ENCODE data around the gene RTN4RL2. TPM values are rescaled to one million over a fixed set of nuclear protein-coding genes. Genes with fewer than 3 reads are reported as not detected.

The RTN4RL2 gene
- under 0.01 TPM in 1 of 2 replicates, not detected in the other for total RNA-seq

GRCh38 chr11:57460022-57460757, at the start of gene RTN4RL2:
RTN4RL2 (plus strand) TSS chr11:57460528; CDS start chr11:57460866, 338 bp downstream.

GRCh38 chr11:57426929-57427726, 33.2 kb upstream of the RTN4RL2 start, which contains the start of gene SLC43A3:
SLC43A3 (minus strand) TSS chr11:57427121; CDS start chr11:57426172, 949 bp downstream.

DNA sequence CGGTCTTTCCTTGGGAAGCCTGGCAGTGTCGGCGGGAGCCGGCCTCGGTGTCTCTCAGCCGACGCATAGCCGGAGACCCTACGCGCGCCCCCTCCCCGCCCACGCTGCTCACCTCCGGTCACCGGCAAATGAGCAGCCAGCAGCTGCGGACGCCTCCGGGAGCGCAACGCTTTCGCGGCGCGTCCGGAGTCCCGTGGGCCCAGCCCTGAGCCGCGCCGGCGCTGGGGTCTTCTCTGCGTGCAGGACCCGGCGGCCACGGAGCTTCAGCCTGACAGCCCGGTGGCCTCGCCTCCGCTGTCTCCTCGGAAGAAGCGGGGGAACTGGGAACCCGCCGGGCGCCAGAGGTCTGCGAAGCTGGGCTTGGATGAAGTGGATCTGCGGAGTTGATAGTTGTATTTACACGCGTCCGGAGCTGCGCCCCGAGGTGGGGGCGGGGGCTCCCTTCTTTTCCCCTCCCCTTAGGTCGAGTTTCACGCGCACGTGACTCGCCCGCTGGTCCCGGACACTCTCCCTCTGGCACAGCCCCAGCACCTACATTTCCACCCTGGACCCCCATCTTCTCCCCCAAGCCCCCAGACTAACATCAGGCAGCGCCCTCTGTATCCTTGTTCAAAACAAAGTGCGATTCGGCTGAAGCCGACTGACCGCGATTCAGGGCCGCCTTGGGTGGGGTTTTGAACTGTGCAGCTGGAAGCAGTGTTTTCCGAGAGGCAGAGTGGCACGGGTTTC, 55.2 kb downstream of the RTN4RL2 start, which contains the start of gene SLC43A1:
TSS of gene SLC43A1 (minus strand) at position 371 of the 729 bp plus-strand sequence. CDS start 1,591 bp downstream, outside the sequence.

Other genes with a start within 250 kb of the RTN4RL2 start
- under 0.01 TPM in 2 replicates for gene APLNR, start 223.3 kb upstream of the RTN4RL2 start, total RNA-seq
- 68.3 and 78.1 TPM in 2 replicates for gene TNKS1BP1, start 135.6 kb upstream of the RTN4RL2 start, total RNA-seq
- 95.3 and 97.3 TPM in 2 replicates for gene SSRP1, start 124.6 kb upstream of the RTN4RL2 start, total RNA-seq
- gene P2RX3, start 122.2 kb upstream of the RTN4RL2 start, total RNA-seq, result not detected in 2 replicates
- not detected in 2 replicates for gene PRG3, start 79.4 kb upstream of the RTN4RL2 start, total RNA-seq
- gene PRG2, start 69.9 kb upstream of the RTN4RL2 start, total RNA-seq, result 0.27 TPM in 1 of 2 replicates, not detected in the other
- 30.2 and 32.1 TPM in 2 replicates for gene SLC43A3, start 33.4 kb upstream of the RTN4RL2 start, total RNA-seq
- 10.6 and 11.7 TPM in 2 replicates for gene SLC43A1, start 55.2 kb downstream of the RTN4RL2 start, total RNA-seq
- 37.5 and 109 TPM in 2 replicates for gene TIMM10, start 70.2 kb downstream of the RTN4RL2 start, total RNA-seq
- not detected in 2 replicates for gene SMTNL1, start 77.1 kb downstream of the RTN4RL2 start, total RNA-seq
- gene UBE2L6, start 107.1 kb downstream of the RTN4RL2 start, total RNA-seq, result 17.4 and 40.3 TPM in 2 replicates
- 0.09 and 0.56 TPM in 2 replicates for gene SERPING1, start 137.2 kb downstream of the RTN4RL2 start, total RNA-seq
- 0.18 and 0.28 TPM in 2 replicates for gene YPEL4, start 189.4 kb downstream of the RTN4RL2 start, total RNA-seq
- 21.7 and 22.6 TPM in 2 replicates for gene CLP1, start 197.2 kb downstream of the RTN4RL2 start, total RNA-seq
- gene ZDHHC5, start 207.6 kb downstream of the RTN4RL2 start, total RNA-seq, result 31.5 and 37.3 TPM in 2 replicates